PC-3 (cell line): ENCODE results near the gene KRT35. TPM values are rescaled to one million over a fixed set of nuclear protein-coding genes. Genes with fewer than 3 reads are reported as not detected.

Experiments used
- ATAC-seq: fragments of 200-7000 bp; cut with Tn5 transposase; 2 replicates; pipeline ENCODE4 v1.9.1; 2020; ENCODE audit warnings: mild to moderate bottlenecking, moderate library complexity
- BruUV-seq: library from RNA; stranded (reverse); fragments of 400-500 nt; replicated peaks from 2 replicates; lab custom pipeline; 2021; lab: Mats Ljungman, UMichigan
- CTCF ChIA-PET: fragments of 300-600 bp; sonication (Branson Sonifier 250); formaldehyde crosslinking; loops from one replicate; lab custom pipeline; 2022; ENCODE audit warnings: antibody characterized with exemption; lab: Charles Lee
- POLR2A ChIA-PET: fragments of 300-600 bp; sonication (Branson Sonifier 250); formaldehyde crosslinking; loops from one replicate; lab custom pipeline; 2022; ENCODE audit warnings: antibody characterized with exemption; ENCODE audit not compliant: unreplicated experiment; lab: Charles Lee
- DNase-seq: peaks from one replicate; pipeline ENCODE4 v3.0.0-alpha.2; 2015
- H2AFZ ChIP-seq: fragments of 300-600 bp; sonication (generic); 2 replicates; pipeline ENCODE4 v1.6.0; 2016; ENCODE audit warnings: antibody characterized with exemption, low read length
- H3F3A ChIP-seq: fragments of 300-600 bp; sonication (generic); one replicate; pipeline ENCODE4 v1.6.0; 2017; ENCODE audit warnings: antibody characterized with exemption, low read length, control low read depth, mild to moderate bottlenecking; ENCODE audit not compliant: unreplicated experiment
- H3K27ac ChIP-seq: fragments of 300-600 bp; sonication (generic); 2 replicates; pipeline ENCODE4 v1.5.1; 2016; ENCODE audit warnings: mild to moderate bottlenecking, low read length
- H3K27me3 ChIP-seq: fragments of 300-600 bp; sonication (generic); 2 replicates; pipeline ENCODE4 v1.6.1; 2016; ENCODE audit warnings: low read length, mixed read lengths
- H3K36me3 ChIP-seq: fragments of 300-600 bp; sonication (generic); 2 replicates; pipeline ENCODE4 v1.6.1; 2016; ENCODE audit warnings: low read depth, mixed run types, low read length, mixed read lengths
- H3K4me1 ChIP-seq: fragments of 300-600 bp; sonication (generic); 2 replicates; pipeline ENCODE4 v1.5.1; 2016; ENCODE audit warnings: low read length; ENCODE audit not compliant: insufficient read depth
- H3K4me2 ChIP-seq: fragments of 300-600 bp; sonication (generic); 2 replicates; pipeline ENCODE4 v1.6.0; 2016; ENCODE audit warnings: low read length
- H3K4me3 ChIP-seq: fragments of 300-600 bp; sonication (generic); 2 replicates; pipeline ENCODE4 v1.5.1; 2016; ENCODE audit warnings: mild to moderate bottlenecking, low read length, mixed read lengths
- H3K79me2 ChIP-seq: fragments of 300-600 bp; sonication (generic); 2 replicates; pipeline ENCODE4 v1.6.1; 2017; ENCODE audit warnings: low read length, mixed read lengths
- H3K9ac ChIP-seq: fragments of 300-600 bp; sonication (generic); 2 replicates; pipeline ENCODE4 v1.6.0; 2016; ENCODE audit warnings: mild to moderate bottlenecking, low read length
- H3K9me2 ChIP-seq: fragments of 300-600 bp; sonication (generic); replicated peaks from 2 replicates; pipeline ENCODE4 v1.6.1; 2016; ENCODE audit warnings: mixed run types, low read length, mixed read lengths
- H3K9me3 ChIP-seq: fragments of 300-600 bp; sonication (generic); 2 replicates; pipeline ENCODE4 v1.6.1; 2016; ENCODE audit warnings: low read length, mixed read lengths
- H4K20me1 ChIP-seq: fragments of 300-600 bp; sonication (generic); 2 replicates; pipeline ENCODE4 v1.6.1; 2016; ENCODE audit warnings: low read length, mixed read lengths
- EZH2 ChIP-seq: fragments of 300-600 bp; sonication (generic); IDR thresholded peaks from one replicate; pipeline ENCODE4 v1.6.1; 2017; ENCODE audit warnings: antibody characterized with exemption, mild to moderate bottlenecking, low read length; ENCODE audit not compliant: unreplicated experiment
- EZH2phosphoT487 ChIP-seq: fragments of 300-600 bp; sonication (generic); IDR thresholded peaks from 2 replicates; pipeline ENCODE4 v1.6.1; 2018; ENCODE audit warnings: mild to moderate bottlenecking, antibody characterized with exemption, low read length, borderline replicate concordance
- intact Hi-C: fragments of 100-400 bp; cut with micrococcal nuclease; formaldehyde crosslinking; loops from 2 replicates; pipeline ENCODE4 v1.9.0; 2023
- total RNA-seq: library from RNA; depleted of rRNA; stranded (reverse); fragments of >200 nt; gene quantifications from 2 replicates; pipeline ENCODE4 v1.2.3, GENCODE V29; 2014
- TF ChIP-seq, protein P1 (sequence below): fragments of 300-600 bp; sonication (generic); conservative IDR thresholded peaks from 2 replicates; pipeline ENCODE4 v1.5.1; 2017; ENCODE audit warnings: antibody characterized with exemption, low read depth, mild to moderate bottlenecking, low read length

The KRT35 gene
- total RNA-seq, 1 experiment from 2014 or later, result not detected

DNA sequence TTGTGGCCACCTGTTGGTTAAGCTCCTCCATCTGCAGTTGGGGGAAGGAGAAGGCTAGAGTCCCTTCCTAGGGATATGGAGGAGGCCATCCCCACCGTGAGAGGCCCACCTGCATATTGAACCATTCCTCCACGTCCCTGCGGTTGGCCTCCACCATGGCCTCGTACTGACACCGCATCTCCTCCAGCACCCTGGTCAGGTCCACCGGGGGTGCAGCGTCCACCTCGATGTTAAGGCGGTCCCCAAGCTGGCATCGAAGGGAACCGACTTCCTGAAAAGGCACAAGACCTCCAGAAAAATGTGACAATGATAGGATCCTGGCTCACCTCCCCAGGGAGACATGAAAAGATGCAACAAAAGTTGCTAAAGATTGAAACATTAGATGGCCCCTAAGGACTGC, 16.8 kb downstream of the KRT35 start:
- intact Hi-C loops, result no loop called here
- ChIA-PET CTCF (no interaction called here), POLR2A (interaction anchor here (0.5 kb wide), 1 partner anchor 57 kb away, joined by 6 read pairs; no protein-coding TSS in a partner anchor)
- Histone ChIP-seq H3K9me3 (no peaks in the 10 kb centered on the region), H3K9ac (peak overlapping the region; percentile 18; the same call in 1 of the 2 replicates), H3K36me3 (no peaks in the 10 kb centered on the region), H3K4me1 (peaks cover 25% of the 10 kb centered on the region), H3K4me2 (peak overlapping the region; percentile 46), H3F3A (peaks cover 5% of the 10 kb centered on the region), H3K27me3 (no peaks in the 10 kb centered on the region), H3K27ac (peak overlapping the region; percentile 85), H3K79me2 (no peaks in the 10 kb centered on the region), H3K4me3 (no peak overlapping the region), H2AFZ (no peak overlapping the region), H3K9me2 (no peaks in the 10 kb centered on the region), H4K20me1 (no peaks in the 10 kb centered on the region)
- no TSS peak for BruUV-seq
- DNase-seq (no peak), ATAC-seq (no peak)
- TF ChIP-seq EZH2 (no peak), EZH2phosphoT487 (no peak)
- TF ChIP-seq, protein P1, sequence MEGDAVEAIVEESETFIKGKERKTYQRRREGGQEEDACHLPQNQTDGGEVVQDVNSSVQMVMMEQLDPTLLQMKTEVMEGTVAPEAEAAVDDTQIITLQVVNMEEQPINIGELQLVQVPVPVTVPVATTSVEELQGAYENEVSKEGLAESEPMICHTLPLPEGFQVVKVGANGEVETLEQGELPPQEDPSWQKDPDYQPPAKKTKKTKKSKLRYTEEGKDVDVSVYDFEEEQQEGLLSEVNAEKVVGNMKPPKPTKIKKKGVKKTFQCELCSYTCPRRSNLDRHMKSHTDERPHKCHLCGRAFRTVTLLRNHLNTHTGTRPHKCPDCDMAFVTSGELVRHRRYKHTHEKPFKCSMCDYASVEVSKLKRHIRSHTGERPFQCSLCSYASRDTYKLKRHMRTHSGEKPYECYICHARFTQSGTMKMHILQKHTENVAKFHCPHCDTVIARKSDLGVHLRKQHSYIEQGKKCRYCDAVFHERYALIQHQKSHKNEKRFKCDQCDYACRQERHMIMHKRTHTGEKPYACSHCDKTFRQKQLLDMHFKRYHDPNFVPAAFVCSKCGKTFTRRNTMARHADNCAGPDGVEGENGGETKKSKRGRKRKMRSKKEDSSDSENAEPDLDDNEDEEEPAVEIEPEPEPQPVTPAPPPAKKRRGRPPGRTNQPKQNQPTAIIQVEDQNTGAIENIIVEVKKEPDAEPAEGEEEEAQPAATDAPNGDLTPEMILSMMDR, result no peak

- H3K9me3 ChIP-seq, result no peaks in the 10 kb centered on the region
- peaks cover 5% of the 10 kb centered on the region for H3F3A ChIP-seq
- H4K20me1 ChIP-seq, result no peaks in the 10 kb centered on the region
- ChIA-PET POLR2A (interaction anchor here (0.5 kb wide), 1 partner anchor 57 kb away, joined by 6 read pairs; no protein-coding TSS in a partner anchor), CTCF (no interaction called here)
- intact Hi-C loops, result no loop called here
- ATAC-seq (no peak), DNase-seq (peak; percentile 56)
- peak overlapping the region; percentile 18; the same call in 1 of the 2 replicates for H3K9ac ChIP-seq
- H3K79me2 ChIP-seq, result no peaks in the 10 kb centered on the region
- no peaks in the 10 kb centered on the region for H3K9me2 ChIP-seq
- no peaks in the 10 kb centered on the region for H3K36me3 ChIP-seq
- H3K4me1 ChIP-seq, result peaks cover 25% of the 10 kb centered on the region
- H3K4me3 ChIP-seq, result no peak overlapping the region
- no TSS peak for BruUV-seq
- H3K27me3 ChIP-seq, result no peaks in the 10 kb centered on the region
- TF ChIP-seq, protein P1, result no peak
- TF ChIP-seq EZH2phosphoT487 (no peak), EZH2 (no peak)
- peak overlapping the region; percentile 85 for H3K27ac ChIP-seq
- H3K4me2 ChIP-seq, result peak overlapping the region; percentile 46
- H2AFZ ChIP-seq, result no peak overlapping the region
Observed at GRCh38 chr17:41463746-41464145, 17.2 kb downstream of the KRT35 start.

- H3K79me2 ChIP-seq, result no peaks in the 10 kb centered on the region
- no peak overlapping the region for H2AFZ ChIP-seq
- H3K9ac ChIP-seq, result no peak overlapping the region
- H3K36me3 ChIP-seq, result no peaks in the 10 kb centered on the region
- H3K27me3 ChIP-seq, result no peaks in the 10 kb centered on the region
- H3K9me3 ChIP-seq, result no peaks in the 10 kb centered on the region
- no peak overlapping the region for H3K27ac ChIP-seq
- intact Hi-C loops, result no loop called here
- ChIA-PET CTCF (no interaction called here), POLR2A (no interaction called here)
- BruUV-seq, result no TSS peak
- peaks cover 25% of the 10 kb centered on the region for H3K4me1 ChIP-seq
- TF ChIP-seq EZH2, result no peak
- TF ChIP-seq, protein P1, result no peak
- TF ChIP-seq EZH2phosphoT487, result no peak
- no peak overlapping the region for H3K4me2 ChIP-seq
- ATAC-seq (no peak), DNase-seq (no peak)
- no peak overlapping the region for H3K4me3 ChIP-seq
- H4K20me1 ChIP-seq, result no peaks in the 10 kb centered on the region
- no peaks in the 10 kb centered on the region for H3K9me2 ChIP-seq
- peaks cover 5% of the 10 kb centered on the region for H3F3A ChIP-seq
Observed at GRCh38 chr17:41462705-41463104, 18.2 kb downstream of the KRT35 start.
